Measurements from ENCODE around the gene DHRS7C.
"Not testable (repeated sequence)": the region's sequence is repeated elsewhere in the genome, so short reads cannot be mapped to it uniquely, and the experiment has no call there.

DHRS7C gene

DNA sequence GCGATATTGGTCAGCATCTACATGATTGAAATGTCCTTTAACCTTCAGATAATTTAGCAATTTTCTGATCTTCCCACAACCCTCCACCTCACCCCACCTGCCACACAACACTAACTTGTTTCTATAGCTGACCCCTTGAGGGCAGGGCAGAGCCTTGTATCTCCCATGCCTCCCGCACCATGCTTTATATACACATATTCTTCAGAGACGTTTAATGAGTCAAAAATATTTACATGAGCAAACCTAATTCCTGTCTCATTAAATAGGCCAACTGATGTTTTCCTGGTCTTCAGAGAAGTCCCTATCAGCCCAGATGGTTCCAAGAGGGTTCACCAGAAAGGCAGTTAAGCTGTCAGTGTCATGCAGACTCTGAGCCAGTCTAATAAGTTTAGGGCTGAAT lies 6.6 kb upstream of the DHRS7C start:
- TF ChIP-seq POLR2A (IDR thresholded peaks at IDR 0.05; ENCODE audit: low read length) (no peak), GATA1 (IDR thresholded peaks at IDR 0.05; ENCODE audit: low read depth, low read length) (no peak)
- DNase-seq = no peak

DNA sequence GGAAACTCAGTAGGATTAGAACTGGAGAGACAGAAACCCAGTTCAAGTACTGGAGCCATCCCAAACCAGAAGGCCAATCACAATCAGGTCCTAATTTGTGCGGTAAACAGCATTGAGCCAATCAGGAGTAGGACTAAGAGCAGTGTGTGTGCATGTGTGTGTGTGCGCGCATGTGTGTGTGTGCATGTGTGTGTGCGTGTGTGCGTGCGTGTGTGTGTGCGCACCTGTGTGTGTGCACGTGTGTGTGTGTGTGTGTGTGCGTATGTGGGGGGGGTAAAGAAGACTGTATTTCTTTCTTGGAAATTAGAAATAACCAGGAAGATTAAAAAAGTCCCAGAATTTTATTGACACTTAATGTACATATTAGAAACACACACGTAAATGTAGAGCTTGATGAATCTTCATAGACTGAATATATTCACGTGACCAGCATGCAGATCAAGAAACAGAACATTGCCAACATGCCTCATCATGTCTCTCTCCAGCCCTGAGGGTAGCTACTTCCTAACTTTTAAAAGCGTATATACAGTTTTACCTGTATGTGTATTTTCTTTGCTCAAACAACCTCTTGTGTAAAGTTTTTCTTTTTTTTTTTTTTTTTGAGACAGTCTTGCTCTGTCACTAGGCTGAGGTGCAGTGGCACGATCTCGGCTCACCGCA lies 919 bp upstream of the DHRS7C start:
- DNase-seq = no peak
- TF ChIP-seq POLR2A (IDR thresholded peaks at IDR 0.05; ENCODE audit: low read length) = no peak
- TF ChIP-seq GATA1 (IDR thresholded peaks at IDR 0.05; ENCODE audit: low read depth, low read length) = no peak

- no peak for DNase-seq
- TF ChIP-seq POLR2A (IDR thresholded peaks at IDR 0.05; ENCODE audit: low read length) = no peak
- no peak for TF ChIP-seq GATA1 (IDR thresholded peaks at IDR 0.05; ENCODE audit: low read depth, low read length)
Measured at GRCh38 chr17:9790316-9790715, 1.1 kb downstream of the DHRS7C start.

DNA sequence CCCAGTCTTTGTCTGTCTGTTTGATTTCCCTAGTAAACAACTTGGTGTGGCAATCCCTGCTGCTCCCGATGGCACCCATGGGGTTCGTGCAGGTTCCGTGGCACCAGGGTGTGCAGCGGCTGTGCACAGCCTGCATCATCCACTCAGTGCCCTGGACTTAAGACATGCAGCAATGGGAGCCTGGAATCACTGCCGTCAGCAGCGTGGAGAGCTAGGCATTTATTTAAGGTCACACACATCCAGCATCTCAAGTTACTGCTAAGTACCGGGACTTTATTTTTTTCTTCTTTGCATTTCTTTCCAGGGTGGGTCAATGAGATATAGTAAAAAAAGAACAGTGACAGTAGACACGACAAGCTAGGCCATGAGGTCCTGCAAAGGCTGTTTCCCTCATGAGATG lies 2.8 kb downstream of the DHRS7C start:
- TF ChIP-seq GATA1 (IDR thresholded peaks at IDR 0.05; ENCODE audit: low read depth, low read length) (no peak), POLR2A (IDR thresholded peaks at IDR 0.05; ENCODE audit: low read length) (no peak)
- DNase-seq = no peak

GRCh38 chr17:9784544-9784943 lies 6.8 kb downstream of the DHRS7C start:
- TF ChIP-seq GATA1 (IDR thresholded peaks at IDR 0.05; ENCODE audit: low read depth, low read length) (no peak), POLR2A (IDR thresholded peaks at IDR 0.05; ENCODE audit: low read length) (no peak)
- DNase-seq = no peak

DNA sequence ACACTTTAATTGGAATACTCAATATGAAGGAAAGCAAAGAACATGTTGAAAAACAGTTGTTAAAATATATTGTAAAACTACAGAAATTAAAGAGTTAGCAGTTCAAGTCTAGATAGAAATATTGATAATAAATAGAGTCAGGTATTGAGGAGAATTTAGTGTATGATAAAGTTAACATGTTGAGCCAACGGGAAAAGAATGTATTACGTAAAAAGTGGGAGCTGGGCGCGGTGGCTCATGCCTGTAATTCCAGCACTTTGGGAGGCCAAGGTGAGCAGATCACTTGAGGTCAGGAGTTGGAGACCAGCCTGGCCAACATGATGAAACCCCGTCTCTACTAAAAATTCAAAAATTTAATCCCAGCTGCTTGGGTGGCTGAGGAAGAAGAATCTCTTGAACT lies 7.9 kb downstream of the DHRS7C start:
- not testable (repeated sequence) for DNase-seq

GRCh38 chr17:9783050-9783449 lies 8.3 kb downstream of the DHRS7C start:
- no peak for TF ChIP-seq POLR2A (IDR thresholded peaks at IDR 0.05; ENCODE audit: low read length)
- TF ChIP-seq GATA1 (IDR thresholded peaks at IDR 0.05; ENCODE audit: low read depth, low read length) = no peak
- no peak for DNase-seq

DNA sequence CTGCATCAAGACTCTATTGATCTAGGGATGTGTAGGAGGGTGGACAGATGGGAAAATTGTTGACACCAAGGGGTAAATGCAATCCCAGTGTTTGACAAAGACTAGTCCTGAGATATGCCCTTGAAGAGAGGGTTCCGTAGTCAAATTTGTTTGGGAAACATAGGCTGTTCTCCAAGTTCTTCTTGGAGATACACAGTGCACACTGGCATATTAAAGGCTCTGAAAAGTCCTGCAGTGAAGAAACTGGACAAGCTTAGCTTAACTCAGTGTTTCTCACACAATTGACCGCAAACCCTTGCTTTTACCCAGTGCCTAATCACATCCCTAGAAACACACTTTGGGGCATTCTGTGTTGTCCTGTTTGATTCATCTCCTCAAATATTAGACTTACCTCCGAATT lies 10.8 kb downstream of the DHRS7C start:
- TF ChIP-seq GATA1 (IDR thresholded peaks at IDR 0.05; ENCODE audit: low read depth, low read length) (no peak), POLR2A (IDR thresholded peaks at IDR 0.05; ENCODE audit: low read length) (no peak)
- DNase-seq = no peak

DNA sequence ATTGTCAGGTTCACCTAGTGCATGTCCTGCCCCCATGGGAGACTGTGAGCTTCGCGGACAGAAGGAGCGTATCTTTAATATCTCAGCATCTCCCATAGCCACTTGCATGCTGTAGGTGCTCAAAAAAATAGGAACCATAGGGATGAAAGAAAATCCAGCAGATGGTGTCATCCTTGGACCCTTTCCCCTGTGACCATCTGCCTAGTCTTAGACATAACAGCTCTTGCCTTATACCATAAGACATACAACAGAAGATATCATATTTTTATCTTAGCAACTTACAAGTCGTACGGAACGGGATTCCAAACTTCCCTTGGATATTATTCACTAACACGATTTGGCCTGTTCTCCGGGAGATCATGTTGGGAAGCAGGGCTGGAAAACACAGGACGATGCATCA lies 14.5 kb downstream of the DHRS7C start:
- DNase-seq = no peak
- TF ChIP-seq POLR2A (IDR thresholded peaks at IDR 0.05; ENCODE audit: low read length) (no peak), GATA1 (IDR thresholded peaks at IDR 0.05; ENCODE audit: low read depth, low read length) (no peak)

GRCh38 chr17:9772658-9773057 lies 18.7 kb downstream of the DHRS7C start:
- TF ChIP-seq POLR2A (IDR thresholded peaks at IDR 0.05; ENCODE audit: low read length) (no peak), GATA1 (IDR thresholded peaks at IDR 0.05; ENCODE audit: low read depth, low read length) (no peak)
- no peak for DNase-seq

DNA sequence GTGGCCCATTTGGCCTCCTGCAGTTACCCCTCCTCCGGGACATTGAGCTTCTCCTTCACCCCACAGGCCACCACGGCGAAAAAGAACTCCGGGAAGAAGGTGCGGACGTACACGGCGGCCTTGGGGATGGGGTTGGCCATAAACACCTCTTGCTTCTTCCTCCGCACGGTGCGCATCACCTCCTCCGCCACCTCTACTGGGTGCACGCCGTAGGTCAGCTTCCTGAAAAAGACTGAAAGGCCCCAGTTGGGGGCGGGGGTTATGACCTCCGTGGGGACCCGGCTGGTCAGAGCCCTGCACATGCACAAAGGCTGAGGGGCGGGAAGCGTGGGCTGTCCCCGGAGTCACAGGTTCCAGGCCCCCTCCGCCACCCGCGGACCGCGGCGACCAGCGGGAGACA lies 19.9 kb downstream of the DHRS7C start:
- TF ChIP-seq GATA1 (IDR thresholded peaks at IDR 0.05; ENCODE audit: low read depth, low read length) (no peak), POLR2A (IDR thresholded peaks at IDR 0.05; ENCODE audit: low read length) (no peak)
- DNase-seq = no peak

- no peak for DNase-seq
- TF ChIP-seq GATA1 (IDR thresholded peaks at IDR 0.05; ENCODE audit: low read depth, low read length) (no peak), POLR2A (IDR thresholded peaks at IDR 0.05; ENCODE audit: low read length) (no peak)
Measured at GRCh38 chr17:9769036-9769695, 22.2 kb downstream of the DHRS7C start.

GRCh38 chr17:9768381-9768934 lies 22.9 kb downstream of the DHRS7C start:
- peak; percentile 30 to 57 for DNase-seq

GRCh38 chr17:9767432-9767991 lies 23.9 kb downstream of the DHRS7C start:
- no peak for TF ChIP-seq POLR2A (IDR thresholded peaks at IDR 0.05; ENCODE audit: low read length)
- no peak for TF ChIP-seq GATA1 (IDR thresholded peaks at IDR 0.05; ENCODE audit: low read depth, low read length)
- no peak for DNase-seq

More at GRCh38 chr17:9768381-9768934, 22.9 kb downstream of the DHRS7C start:
- no peak for TF ChIP-seq GATA1 (IDR thresholded peaks at IDR 0.05; ENCODE audit: low read depth, low read length)
- TF ChIP-seq POLR2A (IDR thresholded peaks at IDR 0.05; ENCODE audit: low read length) = no peak

DNA sequence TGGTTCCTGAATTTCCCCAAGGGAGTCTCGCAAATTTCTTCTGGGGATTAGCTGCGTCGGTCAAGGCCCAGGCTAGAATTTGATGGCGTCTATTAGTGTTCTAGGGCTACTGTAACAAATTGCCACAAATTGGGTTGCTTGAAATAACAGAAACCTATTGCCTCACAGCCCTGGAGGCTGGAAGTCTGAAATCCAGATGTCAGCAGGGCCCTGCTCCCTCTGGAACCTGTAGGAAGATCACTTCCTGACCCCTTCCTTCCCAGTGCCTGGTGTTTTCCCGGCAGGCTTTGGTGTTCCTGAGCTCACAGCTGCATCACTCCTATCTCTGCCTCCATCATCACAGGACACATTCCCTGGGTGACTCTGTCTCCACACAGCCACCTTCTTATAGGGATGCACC lies 24.4 kb downstream of the DHRS7C start:
- TF ChIP-seq GATA1 (IDR thresholded peaks at IDR 0.05; ENCODE audit: low read depth, low read length) = no peak
- TF ChIP-seq POLR2A (IDR thresholded peaks at IDR 0.05; ENCODE audit: low read length) = no peak
- no peak for DNase-seq

Data from erythroblast (primary cell).